Hematopoietic multipotent progenitor cell treated with erythropoietin and hydrocortisone succinate and interleukin-3 and kit ligand, for 15 days (in vitro differentiated cells): ENCODE data around the gene ACACA.
A peak's percentile ranks its signal among the peaks of the same experiment; 100 is the strongest.

Experiments
- DNase-seq: peaks from one replicate; pipeline ENCODE4 v3.0.0-alpha.2; 2015; ENCODE audit warnings: low spot score

ACACA gene

GRCh38 chr17:37066322-37067255 is 340.0 kb downstream of the ACACA start:
- no peak for DNase-seq

- DNase-seq: no peak
These were observed 340.9 kb downstream of the ACACA start for GRCh38 chr17:37065486-37066321.

- no peak for DNase-seq
These were observed 341.7 kb downstream of the ACACA start for GRCh38 chr17:37064956-37065355.

GRCh38 chr17:37064206-37064605 is 342.4 kb downstream of the ACACA start:
- no peak for DNase-seq

- no peak for DNase-seq
These were observed 344.6 kb downstream of the ACACA start for GRCh38 chr17:37062021-37062420.

- no peak for DNase-seq
These were observed 345.7 kb downstream of the ACACA start for GRCh38 chr17:37060928-37061327.

GRCh38 chr17:37060094-37060493 is 346.5 kb downstream of the ACACA start:
- no peak for DNase-seq

- DNase-seq: no peak
These were observed 347.1 kb downstream of the ACACA start for GRCh38 chr17:37059493-37059892.

- DNase-seq: no peak
These were observed 350.0 kb downstream of the ACACA start for GRCh38 chr17:37056622-37057021.

- no peak for DNase-seq
These were observed 351.7 kb downstream of the ACACA start for GRCh38 chr17:37054894-37055293.

GRCh38 chr17:37052450-37052849 is 354.2 kb downstream of the ACACA start:
- DNase-seq: no peak

GRCh38 chr17:37051833-37052232 is 354.8 kb downstream of the ACACA start:
- no peak for DNase-seq

- DNase-seq: no peak
These were observed 355.3 kb downstream of the ACACA start for GRCh38 chr17:37051381-37051780.

- DNase-seq: no peak
These were observed 355.7 kb downstream of the ACACA start for GRCh38 chr17:37050920-37051319.

GRCh38 chr17:37048811-37049210 is 357.8 kb downstream of the ACACA start:
- DNase-seq: no peak

- peak; percentile 81 for DNase-seq
These were observed 359.0 kb downstream of the ACACA start for GRCh38 chr17:37047631-37048104.

- DNase-seq: no peak
These were observed 361.2 kb downstream of the ACACA start for GRCh38 chr17:37045351-37045922.

- DNase-seq: no peak
These were observed 363.4 kb downstream of the ACACA start for GRCh38 chr17:37043201-37043600.

- DNase-seq: no peak
These were observed 364.7 kb downstream of the ACACA start for GRCh38 chr17:37041932-37042331.

- DNase-seq: no peak
These were observed 367.4 kb downstream of the ACACA start for GRCh38 chr17:37039269-37039668.

- DNase-seq: no peak
These were observed 369.0 kb downstream of the ACACA start for GRCh38 chr17:37037590-37038155.
